NCI-H345 treated with DMSO at 0.1 percent for 48 hours (cell line): ENCODE data around the gene PBLD.

Experiments
- DNase-seq: peaks from one replicate; lab custom pipeline; 2025; ENCODE audit not compliant: unreplicated experiment; lab: John Stamatoyannopoulos, UW

Gene PBLD

GRCh38 chr10:68239069-68239468 is 93.7 kb downstream of the PBLD start:
- DNase-seq: no peak

GRCh38 chr10:68238371-68238770 is 94.4 kb downstream of the PBLD start:
- no peak for DNase-seq

GRCh38 chr10:68237173-68237572 is 95.6 kb downstream of the PBLD start:
- no peak for DNase-seq

- DNase-seq: no peak
Measured at GRCh38 chr10:68235581-68235980, 97.1 kb downstream of the PBLD start.

- DNase-seq: no peak
Measured at GRCh38 chr10:68235111-68235510, 97.6 kb downstream of the PBLD start.

- no peak for DNase-seq
Measured at GRCh38 chr10:68233046-68233445, 99.7 kb downstream of the PBLD start.
